Body of pancreas (tissue), 4 donors: Measurements from ENCODE around the gene RNPEP. TPM values are rescaled to one million over a fixed set of nuclear protein-coding genes. Genes with fewer than 3 reads are reported as not detected.
"Not testable (repeated sequence)": the region's sequence is repeated elsewhere in the genome, so short reads cannot be mapped to it uniquely, and the experiment has no call there.

ENCODE experiments used
- ATAC-seq: fragments of 150-250 bp; one replicate; pipeline ENCODE4 v1.9.1; 2016
- DNase-seq, 4 donors: peaks; one replicate each; pipeline ENCODE4 v3.0.0-alpha.2; 2019
- H3K27ac ChIP-seq, 4 donors: fragments of 200-600 bp; sonication (generic); 1 replicate in 3 of 4; 2 replicates in 1 of 4; pipeline versions ENCODE4 v1.5.1 to v1.6.1; 2016 to 2019; ENCODE audit warnings: mild to moderate bottlenecking in 1 of 4, mixed read lengths in 1 of 4, moderate library complexity in 1 of 4
- H3K27me3 ChIP-seq, 2 donors: fragments of 200-600 bp; sonication (generic); one replicate each; pipeline ENCODE4 v1.6.0; 2016; ENCODE audit warnings: mild to moderate bottlenecking in 1 of 2
- H3K36me3 ChIP-seq, 2 donors: fragments of 200-600 bp; sonication (generic); replicated peaks in 1 of 2; 2 replicates each; pipeline ENCODE4 v1.5.1; 2016; ENCODE audit warnings: low read depth in 2 of 2; ENCODE audit not compliant: insufficient read depth in 1 of 2
- H3K4me1 ChIP-seq: fragments of 200-600 bp; sonication (generic); one replicate; pipeline ENCODE4 v1.6.0; 2016
- H3K4me3 ChIP-seq, 2 donors: fragments of 200-600 bp; sonication (generic); 1 replicate in 1 of 2; 2 replicates in 1 of 2; pipeline ENCODE4 v1.5.1; 2016 to 2019
- H3K9me3 ChIP-seq, 3 donors: fragments of 200-600 bp; sonication (generic); 1 replicate in 2 of 3; 2 replicates in 1 of 3; pipeline ENCODE4 v1.5.1; 2016
- CTCF ChIP-seq, 7 experiments: fragments of 450-650 bp in 4 of 7; fragments of 200-600 bp in 3 of 7; sonication (generic) in 3 of 7; IDR thresholded peaks; one replicate each; pipeline ENCODE4 v1.5.1; 2016 to 2019; ENCODE audit warnings: antibody characterized with exemption in 7 of 7
- POLR2A ChIP-seq, 3 donors: fragments of 450-650 bp; IDR thresholded peaks; one replicate each; pipeline ENCODE4 v1.6.1; 2016; ENCODE audit warnings: antibody characterized with exemption in 3 of 3, mild to moderate bottlenecking in 2 of 3
- WGBS, 2 donors: methylation state at CpG; one replicate each; pipeline ENCODE4 v1.1.5; 2017; 5-methylcytosine and 5-hydroxymethylcytosine counted together
- intact Hi-C: fragments of 100-400 bp; cut with DNase I; formaldehyde crosslinking; loops from one replicate; pipeline ENCODE4 v1.15.1; 2023
- total RNA-seq, 2 donors: library from RNA; depleted of rRNA; stranded (reverse); fragments of >200 nt; gene quantifications; one replicate each; pipeline ENCODE4 v1.1.0, GENCODE V29; 2016

Gene RNPEP
- total RNA-seq, 2 donors from 2014 or later: 62.3 to 233 TPM

- ATAC-seq: no peak
These were observed 26.7 kb upstream of the RNPEP start for GRCh38 chr1:201955729-201956143.

GRCh38 chr1:201958348-201958747 lies 24.1 kb upstream of the RNPEP start:
- DNase-seq (no peak), ATAC-seq (no peak)
- Histone ChIP-seq H3K36me3 (peaks cover 0 to 18% of the 10 kb centered on the region in 2 donors), H3K4me3 (no peak overlapping the region), H3K4me1 (peaks cover 15% of the 10 kb centered on the region), H3K9me3 (no peaks in the 10 kb centered on the region), H3K27ac (no peak overlapping the region), H3K27me3 (no peaks in the 10 kb centered on the region)
- TF ChIP-seq POLR2A (IDR thresholded peaks at IDR 0.05): no peak
- TF ChIP-seq CTCF (IDR thresholded peaks at IDR 0.05): no peak
- 87 to 88% methylated on average over 5 of the region's 5 CpGs for WGBS, 2 donors
- intact Hi-C loops: no loop called here

More at GRCh38 chr1:201955729-201956143, 26.7 kb upstream of the RNPEP start:
- peaks cover 15% of the 10 kb centered on the region for H3K4me1 ChIP-seq
- H3K36me3 ChIP-seq: peaks cover 0 to 7% of the 10 kb centered on the region in 2 donors
- 0 to 1% methylated on average over 11 to 17 of the region's 17 CpGs for WGBS, 2 donors
- H3K27ac ChIP-seq: peak overlapping the region; percentile 57 to 85 (median 75)
- no peaks in the 10 kb centered on the region for H3K9me3 ChIP-seq
- intact Hi-C loops: no loop called here
- peak overlapping the region; percentile 50 to 91 for H3K4me3 ChIP-seq
- TF ChIP-seq POLR2A (IDR thresholded peaks at IDR 0.05) (no peak), CTCF (IDR thresholded peaks at IDR 0.05) (no peak)
- no peak for DNase-seq
- no peaks in the 10 kb centered on the region for H3K27me3 ChIP-seq

GRCh38 chr1:201962382-201962781 lies 20.1 kb upstream of the RNPEP start:
- WGBS, 2 donors: 86 to 93% methylated on average over 6 to 10 of the region's 10 CpGs
- H3K9me3 ChIP-seq, H3K27me3 ChIP-seq, H3K4me3 ChIP-seq, H3K4me1 ChIP-seq, DNase-seq, ATAC-seq, intact Hi-C loops, H3K27ac ChIP-seq: not testable (repeated sequence)
- H3K36me3 ChIP-seq: peaks cover 0 to 32% of the 10 kb centered on the region in 2 donors

GRCh38 chr1:201964261-201964660 lies 18.2 kb upstream of the RNPEP start:
- intact Hi-C loops: no loop called here
- Histone ChIP-seq H3K27ac (no peak overlapping the region), H3K4me3 (no peak overlapping the region), H3K36me3 (peaks cover 0 to 26% of the 10 kb centered on the region in 2 donors), H3K27me3 (no peaks in the 10 kb centered on the region), H3K9me3 (no peaks in the 10 kb centered on the region), H3K4me1 (no peaks in the 10 kb centered on the region)
- DNase-seq (no peak), ATAC-seq (no peak)
- TF ChIP-seq POLR2A (IDR thresholded peaks at IDR 0.05) (no peak), CTCF (IDR thresholded peaks at IDR 0.05) (no peak)
- 82 to 85% methylated on average over 1 of the region's 1 CpG for WGBS, 2 donors

GRCh38 chr1:201966171-201966570 lies 16.3 kb upstream of the RNPEP start:
- intact Hi-C loops: no loop called here
- no peak for TF ChIP-seq POLR2A (IDR thresholded peaks at IDR 0.05)
- TF ChIP-seq CTCF (IDR thresholded peaks at IDR 0.05): no peak

More at GRCh38 chr1:201966171-201966570, 16.3 kb upstream of the RNPEP start:
- no peak for ATAC-seq
- no peak overlapping the region for H3K4me3 ChIP-seq
- DNase-seq: no peak
- peaks cover 0 to 28% of the 10 kb centered on the region in 2 donors for H3K36me3 ChIP-seq
- no peaks in the 10 kb centered on the region for H3K9me3 ChIP-seq
- WGBS, 2 donors: 88% methylated on average over 5 of the region's 5 CpGs
- no peak overlapping the region for H3K27ac ChIP-seq
- H3K27me3 ChIP-seq: no peaks in the 10 kb centered on the region
- peaks cover 5% of the 10 kb centered on the region for H3K4me1 ChIP-seq
